ENCODE data around the gene CDK5RAP2.

Gene CDK5RAP2

DNA sequence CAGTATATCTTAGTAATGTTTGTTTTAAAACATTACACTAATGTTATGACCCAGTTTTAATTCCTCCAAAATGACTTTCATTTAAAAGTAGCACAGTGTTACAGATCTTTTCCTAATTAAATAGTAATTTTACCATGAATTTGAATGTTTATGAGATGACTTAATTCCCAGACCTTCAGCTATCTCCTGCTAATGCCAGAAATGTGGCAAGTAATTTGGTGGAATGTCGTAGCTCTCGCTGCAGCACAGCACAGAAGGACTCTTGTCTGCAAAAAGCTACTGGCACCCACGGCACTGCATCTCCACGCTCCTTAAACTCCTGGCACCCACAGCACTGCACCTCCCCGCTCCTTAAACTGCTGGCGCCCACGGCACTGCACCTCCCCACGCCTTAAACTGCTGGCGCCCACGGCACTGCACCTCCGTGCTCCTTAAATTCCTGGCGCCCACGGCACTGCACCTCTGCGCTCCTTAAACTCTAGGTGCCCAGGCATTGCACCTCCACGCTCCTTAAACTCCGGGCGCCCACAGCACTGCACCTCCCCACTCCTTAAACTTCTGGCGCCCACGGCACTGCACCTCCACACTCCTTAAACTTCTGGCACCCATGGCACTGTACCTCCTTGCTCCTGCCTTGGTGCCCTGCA is 163.1 kb downstream of the CDK5RAP2 start:
- Histone ChIP-seq H3K27ac (replicated peaks) (no peak overlapping the region), H3K4me3 (replicated peaks; ENCODE audit: insufficient read depth, low read length) (no peak overlapping the region), H3K27me3 (ENCODE audit: insufficient read depth, poor library complexity, severe bottlenecking) (no peaks in the 10 kb centered on the region)
- TF ChIP-seq, protein P1, sequence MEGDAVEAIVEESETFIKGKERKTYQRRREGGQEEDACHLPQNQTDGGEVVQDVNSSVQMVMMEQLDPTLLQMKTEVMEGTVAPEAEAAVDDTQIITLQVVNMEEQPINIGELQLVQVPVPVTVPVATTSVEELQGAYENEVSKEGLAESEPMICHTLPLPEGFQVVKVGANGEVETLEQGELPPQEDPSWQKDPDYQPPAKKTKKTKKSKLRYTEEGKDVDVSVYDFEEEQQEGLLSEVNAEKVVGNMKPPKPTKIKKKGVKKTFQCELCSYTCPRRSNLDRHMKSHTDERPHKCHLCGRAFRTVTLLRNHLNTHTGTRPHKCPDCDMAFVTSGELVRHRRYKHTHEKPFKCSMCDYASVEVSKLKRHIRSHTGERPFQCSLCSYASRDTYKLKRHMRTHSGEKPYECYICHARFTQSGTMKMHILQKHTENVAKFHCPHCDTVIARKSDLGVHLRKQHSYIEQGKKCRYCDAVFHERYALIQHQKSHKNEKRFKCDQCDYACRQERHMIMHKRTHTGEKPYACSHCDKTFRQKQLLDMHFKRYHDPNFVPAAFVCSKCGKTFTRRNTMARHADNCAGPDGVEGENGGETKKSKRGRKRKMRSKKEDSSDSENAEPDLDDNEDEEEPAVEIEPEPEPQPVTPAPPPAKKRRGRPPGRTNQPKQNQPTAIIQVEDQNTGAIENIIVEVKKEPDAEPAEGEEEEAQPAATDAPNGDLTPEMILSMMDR (IDR thresholded peaks at IDR 0.05; ENCODE audit: insufficient read depth, low read length): no peak
- no peak for TF ChIP-seq POLR2AphosphoS5 (IDR thresholded peaks at IDR 0.05; ENCODE audit: low read depth)
- no peak for TF ChIP-seq GABPA (IDR thresholded peaks at IDR 0.05; ENCODE audit: low read depth)
- no peak for TF ChIP-seq REST (IDR thresholded peaks at IDR 0.05; ENCODE audit: insufficient replicate concordance, low read depth)
- no peak for TF ChIP-seq SPI1 (IDR thresholded peaks at IDR 0.05; ENCODE audit: borderline replicate concordance, low read depth)
- no peak for DNase-seq (ENCODE audit: low read depth in 1 of 2, low spot score in 1 of 2)

DNA sequence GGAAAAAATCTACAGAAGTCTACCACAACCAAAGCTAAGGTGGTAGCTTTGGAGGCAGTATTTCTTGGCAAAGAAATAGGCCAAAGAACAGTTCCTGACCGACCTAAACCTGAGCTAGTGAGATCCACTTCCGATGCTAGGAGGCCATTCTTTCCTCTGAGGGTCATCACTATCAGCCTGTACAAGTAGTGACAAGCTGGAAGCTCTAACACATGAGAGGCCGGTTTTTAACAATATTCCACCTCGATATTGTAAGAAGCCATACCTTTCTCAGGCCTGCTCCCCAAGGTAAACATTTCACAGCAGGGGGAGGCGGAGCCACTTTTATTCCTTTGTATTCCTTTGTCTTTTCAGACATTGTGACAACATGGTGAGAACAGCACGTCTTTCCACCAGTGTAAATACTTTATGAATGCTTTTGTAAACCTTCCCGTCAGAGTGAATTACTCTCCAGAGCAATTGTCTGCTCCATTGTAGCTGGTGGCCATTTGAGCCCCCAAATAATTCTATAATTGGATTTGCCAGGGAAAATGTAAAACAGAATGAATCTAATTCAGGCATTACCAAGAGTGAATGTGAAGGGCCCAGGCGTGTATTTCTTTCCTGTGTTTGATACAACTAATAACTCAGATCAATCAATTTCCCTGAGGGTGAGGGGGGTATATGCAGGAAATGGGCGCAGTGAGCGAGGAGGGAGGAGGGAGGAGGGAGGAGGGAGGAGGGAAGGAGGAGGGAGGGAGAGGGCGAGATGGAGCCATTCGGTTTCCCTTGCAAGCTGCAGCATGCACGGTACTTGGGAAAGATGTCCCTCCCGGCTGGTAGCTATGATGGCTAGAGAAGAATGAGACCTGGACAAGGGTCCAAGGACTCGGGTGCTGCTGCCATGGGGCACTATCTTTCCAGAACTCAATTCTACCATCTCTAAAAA is 166.6 kb downstream of the CDK5RAP2 start:
- no peak overlapping the region for H3K4me3 ChIP-seq (replicated peaks; ENCODE audit: insufficient read depth, low read length)
- H3K27ac ChIP-seq (replicated peaks): no peak overlapping the region
- TF ChIP-seq REST (IDR thresholded peaks at IDR 0.05; ENCODE audit: insufficient replicate concordance, low read depth): no peak
- TF ChIP-seq GABPA (IDR thresholded peaks at IDR 0.05; ENCODE audit: low read depth): no peak
- H3K27me3 ChIP-seq (ENCODE audit: insufficient read depth, poor library complexity, severe bottlenecking): no peaks in the 10 kb centered on the region
- no peak for DNase-seq (ENCODE audit: low read depth in 1 of 2, low spot score in 1 of 2)

GRCh38 chr9:120412425-120412951 is 167.5 kb downstream of the CDK5RAP2 start:
- no peak for TF ChIP-seq GABPA (IDR thresholded peaks at IDR 0.05; ENCODE audit: low read depth)
- no peak for TF ChIP-seq POLR2AphosphoS5 (IDR thresholded peaks at IDR 0.05; ENCODE audit: low read depth)
- no peak for TF ChIP-seq SPI1 (IDR thresholded peaks at IDR 0.05; ENCODE audit: borderline replicate concordance, low read depth)
- TF ChIP-seq, protein P1 (IDR thresholded peaks at IDR 0.05; ENCODE audit: insufficient read depth, low read length): no peak
- no peak for TF ChIP-seq REST (IDR thresholded peaks at IDR 0.05; ENCODE audit: insufficient replicate concordance, low read depth)
- H3K4me3 ChIP-seq (replicated peaks; ENCODE audit: insufficient read depth, low read length): no peak overlapping the region

More at GRCh38 chr9:120412425-120412951, 167.5 kb downstream of the CDK5RAP2 start:
- Histone ChIP-seq H3K27me3 (ENCODE audit: insufficient read depth, poor library complexity, severe bottlenecking) (no peaks in the 10 kb centered on the region), H3K27ac (replicated peaks) (no peak overlapping the region)
- no peak for DNase-seq (ENCODE audit: low read depth in 1 of 2, low spot score in 1 of 2)
